NCI-H524 treated with DMSO at 0.1 percent for 48 hours (cell line): ENCODE data around the gene DPYSL4.

Source experiments
- DNase-seq: peaks from one replicate; lab custom pipeline; 2025; lab: John Stamatoyannopoulos, UW

Gene DPYSL4

GRCh38 chr10:132228616-132229015 is 41.9 kb downstream of the DPYSL4 start:
- DNase-seq: no peak

GRCh38 chr10:132229096-132229495 is 42.3 kb downstream of the DPYSL4 start:
- no peak for DNase-seq

DNA sequence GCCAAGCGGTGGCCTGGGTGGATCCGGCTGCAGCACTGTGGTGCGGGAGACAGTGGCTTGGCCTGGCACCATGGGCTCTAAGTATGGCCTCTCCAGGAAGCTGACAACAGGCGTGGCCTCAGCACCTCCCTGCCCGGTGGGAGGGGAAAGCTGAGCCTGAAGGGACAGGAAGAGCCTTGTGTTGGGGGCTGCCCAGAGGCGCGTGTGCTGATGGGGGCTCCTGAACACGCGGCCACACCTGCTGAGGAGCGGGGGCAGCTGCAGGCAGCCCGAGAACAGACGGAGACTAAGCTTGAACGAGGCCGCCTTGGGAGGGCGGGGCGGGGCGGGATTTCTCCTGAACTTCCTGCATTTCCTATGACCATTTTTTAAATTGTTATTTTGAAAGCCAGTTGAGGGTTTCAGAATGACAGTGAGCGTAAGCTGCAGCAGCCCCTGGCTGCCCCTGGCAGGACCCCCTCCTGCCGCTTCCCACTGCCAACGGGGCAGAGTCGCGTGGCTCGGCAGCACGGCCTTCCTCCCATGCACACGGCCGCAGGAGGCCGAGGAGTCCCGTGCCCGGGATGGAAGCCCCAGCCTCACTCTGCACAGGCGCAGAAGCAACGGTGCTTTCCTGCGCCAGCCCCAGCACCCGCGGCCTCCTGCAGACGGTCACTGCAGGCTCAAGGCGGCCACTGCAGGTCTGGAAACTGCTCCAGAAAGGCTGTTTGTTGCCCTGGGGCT is 43.2 kb downstream of the DPYSL4 start:
- no peak for DNase-seq

DNA sequence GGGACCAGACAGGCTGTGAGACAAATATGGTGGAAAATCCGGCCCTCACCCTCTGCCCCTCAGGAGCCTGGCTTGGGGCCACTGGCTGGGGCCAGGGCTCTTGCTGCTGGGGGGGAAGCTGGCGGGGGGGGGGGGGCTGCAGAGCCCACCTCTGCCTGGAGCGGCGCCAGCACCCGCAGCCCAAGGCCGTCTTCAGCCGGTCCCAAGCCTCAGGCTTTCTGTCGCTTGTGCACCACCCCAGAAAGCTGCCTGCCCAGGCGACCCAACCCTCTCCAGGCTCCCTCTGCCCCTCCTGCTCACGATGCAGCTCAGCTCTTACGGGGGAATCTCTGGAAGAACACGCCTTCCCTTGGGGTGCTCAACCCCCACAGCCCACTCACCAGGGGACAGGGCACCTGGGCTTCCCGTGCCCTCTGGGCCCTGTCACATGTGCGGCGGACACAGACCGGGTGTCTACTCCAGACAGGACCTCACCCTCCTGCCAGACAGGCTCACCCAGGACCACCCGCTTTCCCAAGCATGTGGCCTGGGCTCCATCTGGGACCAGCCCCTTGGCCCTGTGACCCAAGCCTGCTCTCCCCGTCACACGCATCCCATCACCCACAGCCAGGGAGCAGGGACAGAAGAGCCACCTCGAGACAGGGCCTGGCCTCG is 43.9 kb downstream of the DPYSL4 start:
- DNase-seq: no peak

- DNase-seq: no peak
Measured at GRCh38 chr10:132231656-132232022, 44.9 kb downstream of the DPYSL4 start.

DNA sequence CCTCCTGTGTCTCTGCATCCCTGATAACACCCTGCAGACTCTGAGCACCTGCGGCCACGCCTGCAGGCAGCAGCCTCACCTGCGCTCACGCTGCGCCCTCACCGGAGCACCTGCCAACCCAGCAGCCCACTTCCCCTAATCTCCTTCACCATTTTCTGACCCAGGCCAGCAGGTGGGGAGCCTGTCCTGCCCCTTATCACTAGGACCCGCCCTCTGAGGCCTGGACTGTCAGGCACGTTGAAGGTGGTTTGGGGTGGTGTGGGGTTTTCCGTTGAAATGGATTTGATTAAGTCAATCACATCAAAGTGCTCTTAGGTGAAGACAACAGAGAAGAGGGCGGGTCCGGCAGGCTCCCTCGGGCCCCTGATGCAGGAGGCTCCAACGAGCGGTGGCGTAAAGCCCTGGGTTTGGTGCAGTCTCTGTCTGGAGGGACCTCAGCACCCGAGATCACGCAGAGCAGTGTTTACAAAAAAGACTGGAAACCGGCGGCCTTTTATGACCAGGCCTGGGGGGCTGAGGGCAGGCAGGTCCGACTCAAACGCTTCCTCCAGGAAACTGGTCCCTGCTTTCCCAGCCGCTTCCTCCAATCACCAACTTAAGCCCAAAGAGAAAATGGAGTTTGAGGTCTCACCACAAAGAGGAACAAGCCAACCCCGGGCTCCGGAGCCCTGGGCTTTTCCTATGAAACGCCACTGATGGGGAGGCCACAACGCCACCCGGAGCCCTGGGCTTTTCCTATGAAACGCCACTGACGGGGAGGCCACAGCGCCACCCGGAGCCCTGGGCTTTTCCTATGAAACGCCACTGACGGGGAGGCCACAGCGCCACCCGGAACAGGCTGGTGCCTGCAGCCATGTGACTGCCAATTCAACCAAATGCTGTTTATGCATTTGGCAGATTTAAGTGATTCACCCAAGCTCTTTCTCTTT is 45.5 kb downstream of the DPYSL4 start:
- no peak for DNase-seq

DNA sequence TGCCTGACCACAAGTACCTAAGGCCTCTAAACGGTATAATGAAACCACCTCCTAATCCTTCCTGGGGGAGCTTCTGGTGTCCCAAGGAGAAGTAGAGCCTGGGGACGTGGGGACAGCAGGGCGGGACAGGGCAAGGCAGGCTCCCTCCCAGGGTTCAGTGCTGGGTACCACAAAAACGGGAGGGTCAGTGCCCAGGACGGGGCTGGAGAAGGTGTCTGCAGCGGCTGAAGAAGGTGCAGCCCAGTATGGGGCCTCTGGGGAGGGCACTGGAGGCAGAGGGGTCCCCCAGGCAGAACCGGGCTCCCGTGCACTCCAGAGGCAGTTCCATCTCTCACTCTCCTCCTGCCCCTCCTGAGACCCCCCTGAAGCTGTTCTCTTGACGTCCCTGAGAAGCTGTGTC is 46.2 kb downstream of the DPYSL4 start:
- DNase-seq: no peak

DNA sequence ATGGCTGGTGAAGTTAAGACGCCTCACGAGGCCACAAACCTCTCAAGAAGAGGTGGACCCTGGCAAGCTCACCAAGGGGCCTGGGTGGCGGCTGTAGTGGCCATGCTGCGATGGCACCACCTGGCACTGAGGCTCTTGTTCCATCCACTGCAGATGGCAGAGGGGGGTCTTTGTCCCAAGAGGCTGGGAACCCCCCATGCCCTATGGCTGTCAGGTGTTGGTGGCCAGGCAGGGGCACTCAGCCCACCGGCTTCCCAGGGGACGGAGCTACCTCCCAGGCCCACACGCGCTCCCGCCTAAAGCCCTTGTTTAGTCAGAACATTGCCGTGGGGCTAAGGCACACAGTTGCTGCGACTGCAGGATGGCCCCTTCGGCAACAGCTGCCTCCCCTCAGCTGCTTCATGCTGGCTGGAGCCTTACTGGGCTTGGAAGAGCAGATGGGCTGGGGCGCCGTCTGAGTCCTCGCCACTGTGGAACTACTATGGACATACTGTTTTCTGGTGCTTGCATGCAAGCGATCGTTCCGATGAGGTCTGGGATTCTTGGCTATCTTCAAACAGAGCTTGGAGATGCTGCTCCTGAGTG is 46.8 kb downstream of the DPYSL4 start:
- no peak for DNase-seq

- DNase-seq: no peak
Measured at GRCh38 chr10:132234860-132235259, 48.1 kb downstream of the DPYSL4 start.

GRCh38 chr10:132236161-132236560 is 49.4 kb downstream of the DPYSL4 start:
- no peak for DNase-seq

- no peak for DNase-seq
Measured at GRCh38 chr10:132236881-132237280, 50.1 kb downstream of the DPYSL4 start.

GRCh38 chr10:132237396-132237795 is 50.6 kb downstream of the DPYSL4 start:
- DNase-seq: no peak

DNA sequence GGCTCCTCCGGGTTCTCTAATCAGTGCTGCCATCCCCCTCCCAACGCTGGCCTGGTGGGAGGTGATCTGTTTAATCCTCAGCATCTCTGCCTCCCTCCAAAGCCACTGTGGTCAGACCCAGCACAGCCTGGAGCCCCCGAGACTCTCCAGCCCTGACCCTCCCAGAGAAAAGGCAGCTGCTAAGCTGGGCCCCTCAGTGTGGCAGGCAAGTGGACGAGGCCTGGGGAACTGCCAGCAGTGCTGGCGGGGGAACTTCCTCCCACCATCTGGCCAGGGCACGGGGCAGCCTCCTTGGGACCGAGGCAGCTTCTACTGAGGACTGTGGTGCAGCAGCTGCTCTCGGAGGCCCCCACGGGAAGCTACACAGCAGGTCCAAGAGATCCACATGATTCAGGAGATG is 51.1 kb downstream of the DPYSL4 start:
- DNase-seq: peak; percentile 12

DNA sequence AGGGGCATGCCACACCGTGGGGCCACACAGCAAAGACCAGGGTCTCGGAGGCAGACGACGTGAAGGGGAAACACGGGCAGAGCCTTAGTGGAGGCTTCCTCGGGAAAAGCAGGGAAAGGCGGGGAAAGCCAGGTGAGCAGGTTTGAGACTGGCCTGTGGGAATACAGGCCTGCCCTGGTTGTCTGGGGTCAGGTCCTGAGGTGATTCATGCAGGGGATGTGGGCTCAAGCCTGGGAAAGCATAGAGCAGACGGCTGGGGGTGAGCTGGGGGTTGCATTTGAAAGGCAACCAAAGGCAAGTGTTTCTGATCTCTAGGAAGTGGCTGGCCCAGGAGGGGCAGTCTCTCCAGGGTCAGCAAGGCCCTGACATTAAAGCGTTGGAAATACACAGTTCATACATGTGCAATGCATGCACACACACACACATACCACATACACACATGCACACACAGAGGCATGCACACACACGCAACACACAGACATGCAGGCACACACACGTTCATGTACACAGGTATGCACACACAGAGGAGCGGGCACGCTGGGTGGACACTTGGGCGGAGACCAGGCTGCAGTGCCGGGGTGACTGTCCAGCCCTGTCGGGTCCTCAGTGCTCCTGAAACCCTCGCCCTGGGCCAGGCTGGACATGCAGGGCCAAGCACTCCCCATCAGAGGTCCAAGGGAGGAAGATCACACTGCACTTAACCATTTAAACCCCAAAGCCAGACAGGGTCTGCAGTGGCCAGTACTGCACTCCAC is 51.8 kb downstream of the DPYSL4 start:
- DNase-seq: no peak

- DNase-seq: no peak
Measured at GRCh38 chr10:132239126-132240031, 52.6 kb downstream of the DPYSL4 start.

GRCh38 chr10:132240156-132240555 is 53.4 kb downstream of the DPYSL4 start:
- DNase-seq: no peak

DNA sequence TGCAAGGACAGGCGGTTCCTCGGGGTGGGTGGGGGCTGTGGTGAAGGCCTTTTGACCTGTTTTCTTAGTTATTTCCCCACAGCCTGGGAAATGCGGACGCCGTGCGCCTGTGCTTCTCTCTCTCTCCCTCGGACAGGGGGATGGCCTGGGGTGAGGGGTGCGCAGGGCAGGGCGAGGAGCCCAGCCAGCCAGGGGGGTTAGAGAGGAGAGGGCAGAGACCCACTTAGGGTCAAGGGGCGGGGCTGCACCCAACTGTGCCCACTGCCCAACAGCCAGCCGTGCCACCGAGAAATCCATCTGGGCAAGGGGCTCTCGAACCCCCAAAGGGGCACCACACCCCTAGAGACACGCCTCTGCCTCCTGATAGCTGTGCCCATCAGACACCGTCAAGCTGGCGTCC is 53.8 kb downstream of the DPYSL4 start:
- DNase-seq: no peak

- DNase-seq: no peak
Measured at GRCh38 chr10:132241086-132241485, 54.3 kb downstream of the DPYSL4 start.

DNA sequence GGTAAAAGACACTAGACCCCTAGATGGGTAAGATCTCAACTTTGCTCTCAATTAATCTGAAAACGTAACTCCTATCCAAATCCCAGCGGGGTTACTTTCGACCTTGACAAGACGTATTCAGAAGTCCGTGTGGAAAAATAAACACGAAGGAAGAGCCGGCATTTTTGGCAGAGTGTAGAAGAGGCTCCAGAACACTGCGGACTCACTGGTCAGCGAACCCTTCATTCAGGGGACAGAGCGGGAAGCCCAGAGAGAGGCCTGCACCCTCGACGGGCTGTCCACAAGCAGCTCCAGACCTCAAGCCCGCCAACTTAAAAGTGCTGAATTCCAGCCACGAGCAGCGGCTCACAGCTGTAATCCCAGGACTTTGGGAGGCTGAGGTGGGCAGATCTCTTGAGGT is 54.7 kb downstream of the DPYSL4 start:
- no peak for DNase-seq

DNA sequence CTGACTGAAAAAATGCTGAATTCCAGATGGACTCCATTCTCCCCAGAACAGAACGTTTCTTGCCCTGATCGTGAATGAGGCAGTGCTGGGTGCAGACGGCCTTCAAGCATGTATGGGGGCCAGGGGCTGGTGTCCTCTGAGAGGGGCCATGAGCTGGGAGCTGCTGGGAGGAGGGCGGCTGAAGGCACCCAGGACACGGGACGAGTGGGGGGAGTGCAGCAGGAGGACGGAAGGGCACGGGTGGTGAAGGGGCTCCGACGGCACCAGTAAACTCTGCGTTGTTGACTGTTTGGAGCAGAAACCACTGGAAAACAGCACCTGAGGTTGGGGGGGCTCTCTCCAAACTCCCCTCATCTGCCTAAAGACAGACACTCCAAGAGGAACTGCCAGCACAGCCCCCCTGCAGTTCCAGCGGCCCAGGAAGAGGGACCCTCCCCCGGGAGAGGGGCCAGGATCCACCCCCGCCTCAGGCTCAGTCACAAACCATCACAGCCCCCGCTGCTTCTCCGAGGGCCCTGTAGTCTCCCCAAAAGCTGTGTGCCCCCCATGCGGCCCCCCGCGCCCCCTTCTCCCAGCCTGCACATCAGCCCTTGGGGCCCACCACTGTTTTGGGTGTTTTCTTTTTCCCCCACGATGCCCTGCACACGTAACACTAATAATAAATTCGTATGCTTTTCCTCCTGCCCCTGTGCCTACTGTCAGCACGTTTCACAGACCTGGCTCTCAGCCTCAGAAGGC is 55.5 kb downstream of the DPYSL4 start:
- DNase-seq: no peak
